Heart right ventricle (tissue), 16 donors: ENCODE results near the gene CLDND1. TPM values are rescaled to one million over a fixed set of nuclear protein-coding genes. Genes with fewer than 3 reads are reported as not detected.

Experiments
- ATAC-seq, 8 donors: fragments of 200-7000 bp; cut with Tn5 transposase; one replicate each; pipeline ENCODE4 v1.9.1; 2020; ENCODE audit warnings: mild to moderate bottlenecking in 8 of 8, moderate library complexity in 8 of 8, moderate number of reproducible peaks in 1 of 8
- DNase-seq, 2 donors: peaks; one replicate each; pipeline ENCODE4 v3.0.0-alpha.2; 2020
- H3K27ac ChIP-seq, 10 donors: fragments of 200-600 bp; sonication (generic) in 2 of 10; one replicate each; pipeline versions ENCODE4 v1.5.0 to v1.8.0; 2020 to 2022; ENCODE audit warnings: mild to moderate bottlenecking in 3 of 10
- H3K27me3 ChIP-seq, 7 donors: fragments of 200-600 bp; one replicate each; pipeline ENCODE4 v1.8.0; 2021 to 2022; ENCODE audit warnings: mild to moderate bottlenecking in 2 of 7
- H3K36me3 ChIP-seq, 9 donors: fragments of 200-600 bp; sonication (generic) in 1 of 9; one replicate each; pipeline versions ENCODE4 v1.5.0 to v1.8.0; 2020 to 2022; ENCODE audit warnings: mild to moderate bottlenecking in 2 of 9
- H3K4me1 ChIP-seq, 9 donors: fragments of 200-600 bp; sonication (generic) in 1 of 9; one replicate each; pipeline versions ENCODE4 v1.5.0 to v1.8.0; 2020 to 2022; ENCODE audit warnings: mild to moderate bottlenecking in 4 of 9
- H3K4me3 ChIP-seq, 10 donors: fragments of 200-600 bp; sonication (generic) in 2 of 10; one replicate each; pipeline versions ENCODE4 v1.5.0 to v1.8.0; 2020 to 2022; ENCODE audit warnings: mild to moderate bottlenecking in 7 of 10, moderate library complexity in 2 of 10
- H3K9me3 ChIP-seq, 11 donors: fragments of 200-600 bp in 10 of 11; sonication (generic) in 2 of 11; one replicate each; pipeline versions ENCODE4 v1.5.0 to v1.8.0; 2013 to 2022; ENCODE audit warnings: mild to moderate bottlenecking in 2 of 11, control low read depth in 1 of 11, moderate library complexity in 1 of 11
- WGBS, 2 donors: extraction: QIAGEN DNeasy Blood & Tissue Kit; methylation state at CpG; one replicate each; pipeline ENCODE4 v1.1.7; 2013; ENCODE audit warnings: inconsistent platforms in 1 of 2; 5-methylcytosine and 5-hydroxymethylcytosine counted together
- intact Hi-C, 10 donors: fragments of 100-400 bp; cut with DNase I; formaldehyde crosslinking; loops; one replicate each; pipeline versions ENCODE4 v1.11.1 to v1.14.2; 2022
- long read RNA-seq, 3 donors: library from polyadenylated mRNA; unstranded; transcript quantifications; one replicate each; pipeline ENCODE4 v2.0.0, GENCODE V29; 2020 to 2021
- polyA plus RNA-seq, 2 donors: library from polyadenylated mRNA; stranded (reverse); fragments of 200-250 nt; gene quantifications; one replicate each; pipeline ENCODE4 v1.2.3, GENCODE V29; 2013
- total RNA-seq, 10 donors: library from RNA; stranded (reverse); fragmentation: NEBNext Ultra II Directional in 3 of 10; extraction: Animal tissue kit (Norgen Biotek cat#: 25700) in 3 of 10; gene quantifications; one replicate each; pipeline versions ENCODE4 v1.2.1 to v1.2.4, GENCODE V29; 2021 to 2023
- TF ChIP-seq, protein P1 (sequence below), 9 donors: fragments of 200-600 bp; sonication (generic) in 2 of 9; IDR thresholded peaks; one replicate each; pipeline versions ENCODE4 v1.5.0 to v1.8.0; 2021 to 2022; ENCODE audit warnings: antibody characterized with exemption in 9 of 9, mild to moderate bottlenecking in 5 of 9, moderate library complexity in 1 of 9
- donor health status: Arrhythmogenic right ventricular cardiomyopathy.
- donor health status: ischemic (EF 13 %, LVEDD 7.1; RV severe dilation, severe dysfunction).
- donor health status: healthy with polysubstance abuse.
- donor health status: DM: no; HTN: yes; CAD: no.
- donor health status: DM: no; HTN: no; CAD: no.
- donor health status: ischemic (EF 25% LVEDD 6.9; RV normal size, moderate dysfunction).
- donor health status: ischemic (EF 25% LVEDD 5.7; RV mildly dilated, moderate dysfunction).
- donor health status: healthy.
- donor health status: DM: yes; HTN: yes; CAD: no.
- donor health status: Ischemic cardiomyopathy.
- donor health status: ischemic (EF 35%, LVEDD 5.7; RV mildly dilated, moderate dysfunction).
- donor health status: nonischemic (EF 11% LVEDD 7.7; RV severe dilation, severe dysfunction).
- donor health status: DM: yes; HTN: yes; CAD: no.
- donor health status: PGD.
- donor health status: ischemic (EF 29% LVEDD 5.4; RV normal size, mild dysfunction).
- donor health status: nonischemic (EF 23%, LVEDD 6.1; RV moderate dilation, normal function).

The CLDND1 gene
- total RNA-seq (10 to 100 TPM; 58.1 to 99.6 (median 75.5) TPM), polyA plus RNA-seq (10 to 100 TPM; 55.6 to 99.9 TPM)
- long read RNA-seq, donor 1, transcript CLDND1-201 (5 exons, 2,161 nt), result major isoform, 20 of 43 reads
- long read RNA-seq, donor 1, partial matches to known transcripts, result 3 of 43 reads
- long read RNA-seq, donor 1, other reads (novel, unspliced or antisense), result 13 of 43 reads
- long read RNA-seq, donor 2, transcript CLDND1-201 (5 exons, 2,161 nt), result major isoform, 16 of 49 reads
- long read RNA-seq, donor 2, partial matches to known transcripts, result 8 of 49 reads
- long read RNA-seq, donor 2, other reads (novel, unspliced or antisense), result 21 of 49 reads
- long read RNA-seq, donor 3, transcript CLDND1-223 (4 exons, 642 nt), result minor isoform, 14 of 83 reads
- long read RNA-seq, donor 3, transcript CLDND1-201 (5 exons, 2,161 nt), result major isoform, 44 of 83 reads
- long read RNA-seq, donor 3, partial matches to known transcripts, result 4 of 83 reads
- long read RNA-seq, donor 3, other reads (novel, unspliced or antisense), result 16 of 83 reads

- Histone ChIP-seq H3K9me3 (no peaks in the 10 kb centered on the region), H3K4me3 (peak within 1 kb of the TSS; percentile 67 to 91 (median 78)), H3K27me3 (peaks cover 0 to under 1% (median 0%) of the 10 kb centered on the region in 7 donors), H3K36me3 (peaks cover 0 to 35% (median 0%) of the 10 kb centered on the region in 9 donors), H3K27ac (peak within 1 kb of the TSS; percentile 92 to 99 (median 96)), H3K4me1 (peaks cover 0 to 41% (median 18%) of the 10 kb centered on the region in 9 donors)
- TF ChIP-seq, protein P1, sequence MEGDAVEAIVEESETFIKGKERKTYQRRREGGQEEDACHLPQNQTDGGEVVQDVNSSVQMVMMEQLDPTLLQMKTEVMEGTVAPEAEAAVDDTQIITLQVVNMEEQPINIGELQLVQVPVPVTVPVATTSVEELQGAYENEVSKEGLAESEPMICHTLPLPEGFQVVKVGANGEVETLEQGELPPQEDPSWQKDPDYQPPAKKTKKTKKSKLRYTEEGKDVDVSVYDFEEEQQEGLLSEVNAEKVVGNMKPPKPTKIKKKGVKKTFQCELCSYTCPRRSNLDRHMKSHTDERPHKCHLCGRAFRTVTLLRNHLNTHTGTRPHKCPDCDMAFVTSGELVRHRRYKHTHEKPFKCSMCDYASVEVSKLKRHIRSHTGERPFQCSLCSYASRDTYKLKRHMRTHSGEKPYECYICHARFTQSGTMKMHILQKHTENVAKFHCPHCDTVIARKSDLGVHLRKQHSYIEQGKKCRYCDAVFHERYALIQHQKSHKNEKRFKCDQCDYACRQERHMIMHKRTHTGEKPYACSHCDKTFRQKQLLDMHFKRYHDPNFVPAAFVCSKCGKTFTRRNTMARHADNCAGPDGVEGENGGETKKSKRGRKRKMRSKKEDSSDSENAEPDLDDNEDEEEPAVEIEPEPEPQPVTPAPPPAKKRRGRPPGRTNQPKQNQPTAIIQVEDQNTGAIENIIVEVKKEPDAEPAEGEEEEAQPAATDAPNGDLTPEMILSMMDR (IDR thresholded peaks at IDR 0.05), result no peak
- peak; percentile 98 for DNase-seq
- WGBS, 2 donors, result 0% methylated on average over 60 to 63 of the region's 63 CpGs
- ATAC-seq, result peak; percentile 99 to 100 (median 100)
- intact Hi-C loops, result loop anchor here in 7 of 10 donors (1.0 to 10.0 kb wide), 3 partner anchors 70 to 212 kb away; partner anchors contain the start of gene CPOX (in 6 of the 7)
Observed at GRCh38 chr3:98522544-98523281, at the start of gene CLDND1. CLDND1 (minus strand) TSS chr3:98522902; CDS start chr3:98521424, 1,478 bp downstream.

GRCh38 chr3:98568402-98568801, 45.7 kb upstream of the CLDND1 start:
- Histone ChIP-seq H3K36me3 (no peaks in the 10 kb centered on the region), H3K27me3 (no peaks in the 10 kb centered on the region), H3K4me1 (peaks cover 0 to 23% (median 0%) of the 10 kb centered on the region in 9 donors), H3K27ac (peak overlapping the region in 1 of 10 donors; percentile 7), H3K9me3 (no peaks in the 10 kb centered on the region), H3K4me3 (no peak overlapping the region)
- TF ChIP-seq, protein P1 (IDR thresholded peaks at IDR 0.05), result no peak
- no peak for DNase-seq
- 71 to 85% methylated on average over 3 of the region's 3 CpGs for WGBS, 2 donors
- ATAC-seq, result no peak
- intact Hi-C loops, result no loop called here

- peaks cover 0 to 30% (median 0%) of the 10 kb centered on the region in 9 donors for H3K4me1 ChIP-seq
- no peaks in the 10 kb centered on the region for H3K9me3 ChIP-seq
- H3K36me3 ChIP-seq, result no peaks in the 10 kb centered on the region
- no peak overlapping the region for H3K4me3 ChIP-seq
- intact Hi-C loops, result no loop called here
- ATAC-seq (no peak), DNase-seq (no peak)
- H3K27ac ChIP-seq, result peak overlapping the region in 1 of 10 donors; percentile 7
- TF ChIP-seq, protein P1 (IDR thresholded peaks at IDR 0.05), result no peak
- WGBS, 2 donors, result 81 to 90% methylated on average over 2 of the region's 2 CpGs
- H3K27me3 ChIP-seq, result no peaks in the 10 kb centered on the region
Observed at GRCh38 chr3:98567666-98568270, 45.1 kb upstream of the CLDND1 start.

DNA sequence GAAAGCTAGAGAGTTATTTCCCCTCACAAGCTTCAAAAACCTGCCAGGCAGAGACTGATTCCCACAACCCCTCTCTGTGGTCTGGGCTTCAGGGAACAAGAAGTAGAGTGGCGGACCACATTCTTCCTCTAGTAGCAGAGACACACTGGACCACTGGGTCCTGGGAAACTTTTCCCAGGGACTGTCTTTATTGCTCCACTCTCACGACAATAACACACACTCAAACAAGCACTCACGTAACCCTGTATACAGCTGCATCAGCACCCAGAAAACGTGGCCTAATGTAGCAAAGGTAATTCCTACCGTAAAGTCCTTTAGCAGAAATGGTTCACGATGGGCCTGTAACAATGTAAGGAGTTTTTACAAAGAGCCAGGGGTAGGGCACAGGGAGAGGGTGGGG, 43.1 kb upstream of the CLDND1 start:
- TF ChIP-seq, protein P1 (IDR thresholded peaks at IDR 0.05), result no peak

More for the DNA sequence above, 43.1 kb upstream of the CLDND1 start:
- Histone ChIP-seq H3K9me3 (no peaks in the 10 kb centered on the region), H3K4me3 (no peak overlapping the region), H3K36me3 (no peaks in the 10 kb centered on the region), H3K27me3 (no peaks in the 10 kb centered on the region), H3K27ac (peak overlapping the region in 1 of 10 donors; percentile 46), H3K4me1 (peaks cover 0 to 38% (median 0%) of the 10 kb centered on the region in 9 donors)
- intact Hi-C loops, result no loop called here
- no peak for DNase-seq
- 86 to 88% methylated on average over 6 of the region's 6 CpGs for WGBS, 2 donors
- ATAC-seq, result no peak
